NCI-H2081 treated with DMSO at 0.1 percent for 48 hours (cell line): Measurements from ENCODE around the gene LDHD.

Experiments
- DNase-seq: peaks from one replicate; lab custom pipeline; 2025; lab: John Stamatoyannopoulos, UW

The LDHD gene

DNA sequence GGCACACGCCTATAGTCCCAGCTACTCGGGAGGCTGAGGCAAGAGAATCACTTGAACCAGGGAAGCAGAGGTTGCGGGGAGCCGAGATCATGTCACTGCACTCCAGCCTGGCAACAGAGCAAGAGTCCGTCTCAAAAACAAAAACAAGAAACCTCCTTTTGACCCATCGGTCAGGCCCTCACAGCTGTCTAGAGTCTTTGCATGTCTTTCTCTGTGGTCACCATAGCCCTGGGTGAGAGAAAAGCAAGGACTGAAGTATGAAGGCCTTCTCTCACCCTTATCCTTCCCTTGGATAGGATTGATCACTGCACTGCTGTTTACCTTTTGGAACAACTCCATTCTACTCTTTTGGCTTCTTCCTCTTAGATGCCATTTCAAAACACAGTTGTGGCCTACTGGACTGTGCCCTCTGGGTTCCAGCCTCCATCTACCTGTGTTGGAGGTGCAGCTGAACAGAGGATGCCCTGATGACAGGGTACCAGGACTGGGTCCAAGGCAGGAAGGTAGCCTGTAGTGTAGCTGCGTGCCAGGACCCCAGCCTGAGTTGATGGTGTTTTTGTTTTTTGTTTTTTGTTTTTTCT lies 37.1 kb downstream of the LDHD start:
- DNase-seq = no peak

DNA sequence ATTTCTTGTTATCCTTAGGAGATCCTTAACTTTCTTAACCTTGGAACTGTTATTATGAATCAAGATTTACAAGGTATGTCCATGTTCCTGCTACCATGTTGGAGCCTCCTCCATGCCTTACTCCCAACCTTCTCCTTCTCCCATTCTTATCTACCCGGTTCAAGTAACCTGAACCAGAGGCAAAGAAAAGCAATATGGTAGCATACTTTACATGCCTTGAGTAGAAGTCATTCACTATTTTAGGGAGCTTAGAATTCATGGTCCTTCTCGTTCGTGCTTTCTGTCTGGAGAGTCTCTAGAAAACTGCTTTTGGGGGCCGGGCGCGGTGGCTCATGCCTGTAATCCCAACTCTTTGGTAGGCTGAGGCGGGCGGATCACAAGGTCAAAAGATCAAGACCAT lies 37.7 kb downstream of the LDHD start:
- no peak for DNase-seq

DNA sequence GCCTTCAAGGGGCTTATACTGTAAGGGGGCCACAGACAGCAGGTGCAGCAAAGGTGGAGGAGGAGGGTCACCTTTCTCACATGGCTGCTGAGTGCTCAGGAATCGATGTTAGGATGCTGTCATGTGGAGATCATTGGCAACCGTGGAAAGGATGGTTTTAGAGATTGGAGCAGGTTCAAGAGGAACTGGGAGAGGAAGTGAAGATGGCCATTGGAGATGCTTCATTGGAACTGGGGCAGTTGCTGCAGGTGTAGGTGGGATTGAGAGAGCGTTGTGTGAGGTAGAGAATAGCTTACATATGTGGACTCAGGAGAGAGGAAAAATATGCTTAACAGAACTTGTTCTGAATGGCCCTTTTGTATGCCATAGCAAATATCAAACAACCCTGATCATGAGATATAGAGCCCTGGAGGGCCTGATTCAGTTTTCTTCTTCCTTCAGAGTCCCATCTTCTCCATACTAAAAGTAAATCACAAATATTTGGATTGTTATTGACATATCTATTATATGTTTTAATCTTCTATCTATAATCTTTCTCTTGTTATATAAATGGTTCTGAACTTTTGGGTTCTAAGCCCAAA lies 40.8 kb downstream of the LDHD start:
- no peak for DNase-seq

DNA sequence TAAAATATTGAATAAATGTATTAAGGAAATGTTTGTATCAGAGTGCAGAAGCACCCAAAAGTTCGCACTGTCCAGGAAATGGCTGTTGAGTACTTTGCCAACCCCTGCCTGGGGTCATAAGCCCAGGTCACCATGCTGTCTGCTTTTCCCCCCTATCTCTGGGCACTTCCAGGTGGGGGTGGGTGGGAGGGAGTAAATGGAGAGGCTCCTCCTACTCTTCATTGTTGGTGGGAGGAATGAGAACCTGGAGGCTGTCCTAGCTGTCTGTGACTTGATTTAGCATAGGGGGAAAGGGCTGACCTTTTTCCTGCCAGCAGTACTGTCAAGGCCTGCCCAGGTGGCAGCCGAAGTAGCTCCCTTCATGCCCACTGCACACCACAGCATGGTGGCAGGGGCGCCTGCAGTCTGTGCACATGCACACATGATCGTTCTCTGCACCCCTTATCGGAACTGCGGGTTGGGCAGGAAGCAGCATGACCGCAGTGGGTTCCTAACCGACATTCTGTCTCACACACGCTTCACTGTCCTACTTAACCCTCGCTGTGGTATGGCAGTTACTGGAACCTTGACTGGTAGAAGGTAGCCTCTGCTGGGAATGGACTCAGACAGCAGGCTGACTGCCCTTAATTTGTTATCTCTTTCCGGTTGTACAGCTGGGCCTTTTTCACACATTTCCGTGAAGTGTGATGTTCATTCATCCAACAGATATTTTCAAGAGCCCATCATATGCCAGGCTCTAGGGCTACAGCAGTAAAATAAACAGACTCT lies 41.5 kb downstream of the LDHD start:
- no peak for DNase-seq

DNA sequence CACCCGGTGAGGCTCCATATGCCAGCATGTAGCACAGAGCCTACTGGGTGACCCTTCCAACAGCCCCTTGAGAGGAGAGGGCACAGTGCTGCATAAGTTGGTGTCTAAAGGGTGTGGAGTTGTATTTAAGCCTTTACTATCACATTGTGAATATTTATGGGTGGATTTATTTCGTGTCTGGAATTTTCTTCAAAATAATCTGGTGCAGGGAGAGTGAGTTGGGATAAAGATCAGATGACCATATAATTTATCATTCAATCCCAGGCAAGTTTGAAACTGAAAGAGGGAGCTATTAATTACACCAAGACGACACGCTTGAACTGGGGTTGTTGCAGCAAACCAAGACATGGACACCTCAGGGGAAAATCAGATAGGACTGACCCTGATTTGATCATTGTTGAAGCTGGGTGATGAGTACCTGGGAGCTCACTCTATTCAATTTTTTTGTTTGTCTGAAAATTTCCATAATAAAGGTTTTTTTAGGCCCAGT lies 42.2 kb downstream of the LDHD start:
- DNase-seq = no peak

DNA sequence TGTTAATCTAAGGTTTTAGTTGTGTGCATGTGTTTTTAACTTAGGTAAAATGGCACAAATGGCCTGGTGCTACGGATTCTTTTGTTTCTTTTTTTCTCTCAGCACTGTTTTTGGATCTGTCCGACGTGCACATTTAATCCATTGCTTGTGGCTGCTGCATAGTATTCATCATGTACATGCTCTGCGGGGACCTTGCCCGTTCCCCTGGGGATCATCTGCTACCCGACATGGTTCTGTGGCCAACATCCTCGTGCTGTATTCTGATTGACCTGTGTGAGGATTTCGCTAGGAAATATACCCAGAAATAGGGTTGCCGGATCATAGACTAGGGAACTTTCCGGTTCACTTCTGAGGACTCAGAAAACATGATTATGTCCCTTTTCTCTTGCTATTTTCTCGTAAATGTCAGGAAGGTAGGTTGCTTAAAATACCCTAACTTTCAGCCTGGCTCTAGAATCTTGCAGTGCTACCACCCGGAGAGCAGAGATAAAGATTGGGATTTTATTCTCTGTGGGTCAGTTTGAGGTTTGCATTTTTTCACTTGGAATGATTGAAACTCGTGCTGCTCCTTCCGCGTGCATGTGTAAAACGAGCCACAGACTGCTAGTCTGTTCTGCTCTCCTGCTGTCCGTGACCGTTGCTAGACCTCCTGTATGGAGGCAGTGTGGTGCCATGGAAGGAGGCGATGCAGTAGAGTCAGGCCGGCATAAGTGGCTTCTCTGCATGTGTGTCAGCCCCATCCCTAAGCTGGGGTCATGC lies 42.9 kb downstream of the LDHD start:
- DNase-seq = no peak

DNA sequence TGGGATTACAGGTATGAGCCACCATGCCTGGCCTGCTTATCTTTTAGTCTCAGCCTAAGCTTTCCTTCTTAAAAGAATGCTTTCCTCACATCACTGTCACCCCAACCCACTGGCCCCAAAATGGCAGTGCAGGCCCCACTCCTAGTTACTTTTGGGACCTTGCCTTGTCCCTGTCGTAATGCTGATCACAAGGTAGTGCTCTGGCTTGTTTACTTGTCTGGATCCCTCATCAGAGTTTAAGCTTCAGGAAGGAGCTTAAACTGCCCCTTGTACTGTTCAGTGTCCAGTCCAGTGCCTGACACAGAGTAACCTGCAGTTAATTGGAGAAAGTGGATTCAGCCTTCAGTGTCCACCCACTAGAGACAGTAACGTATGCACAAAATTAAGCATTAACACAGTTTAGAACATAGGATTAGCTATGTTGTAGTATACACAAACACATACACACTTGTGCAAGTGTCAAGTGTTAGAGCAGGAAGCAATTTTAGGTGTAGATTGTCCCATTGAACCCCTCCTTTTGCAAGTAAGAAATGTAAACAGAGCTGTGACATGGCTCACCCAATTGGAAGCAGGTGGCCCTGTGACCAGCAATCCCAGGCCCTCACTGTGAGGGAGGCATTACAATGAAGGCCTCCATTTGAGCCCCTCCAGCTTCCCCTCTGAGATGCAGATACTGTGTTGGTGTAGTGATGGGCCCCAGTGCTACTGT lies 44.2 kb downstream of the LDHD start:
- no peak for DNase-seq

DNA sequence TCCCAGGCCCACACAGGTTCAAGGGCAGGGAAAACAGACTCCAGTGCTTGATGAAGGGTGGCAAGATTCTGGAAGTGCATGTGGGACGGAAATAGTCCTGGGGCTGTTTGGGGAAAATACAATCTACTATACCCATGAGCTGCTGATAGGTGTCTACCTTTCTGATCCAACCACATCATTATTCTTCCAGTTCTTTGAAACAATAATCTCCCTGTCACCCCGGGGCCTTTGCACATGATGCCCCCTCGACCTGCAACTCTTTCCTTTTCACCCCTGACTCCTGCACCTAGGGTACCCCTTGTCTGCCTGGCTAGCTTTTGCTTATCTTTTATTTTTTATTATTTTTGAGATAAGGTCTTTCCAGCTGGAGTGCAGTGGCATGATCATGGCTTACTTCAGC lies 45.0 kb downstream of the LDHD start:
- DNase-seq = no peak

DNA sequence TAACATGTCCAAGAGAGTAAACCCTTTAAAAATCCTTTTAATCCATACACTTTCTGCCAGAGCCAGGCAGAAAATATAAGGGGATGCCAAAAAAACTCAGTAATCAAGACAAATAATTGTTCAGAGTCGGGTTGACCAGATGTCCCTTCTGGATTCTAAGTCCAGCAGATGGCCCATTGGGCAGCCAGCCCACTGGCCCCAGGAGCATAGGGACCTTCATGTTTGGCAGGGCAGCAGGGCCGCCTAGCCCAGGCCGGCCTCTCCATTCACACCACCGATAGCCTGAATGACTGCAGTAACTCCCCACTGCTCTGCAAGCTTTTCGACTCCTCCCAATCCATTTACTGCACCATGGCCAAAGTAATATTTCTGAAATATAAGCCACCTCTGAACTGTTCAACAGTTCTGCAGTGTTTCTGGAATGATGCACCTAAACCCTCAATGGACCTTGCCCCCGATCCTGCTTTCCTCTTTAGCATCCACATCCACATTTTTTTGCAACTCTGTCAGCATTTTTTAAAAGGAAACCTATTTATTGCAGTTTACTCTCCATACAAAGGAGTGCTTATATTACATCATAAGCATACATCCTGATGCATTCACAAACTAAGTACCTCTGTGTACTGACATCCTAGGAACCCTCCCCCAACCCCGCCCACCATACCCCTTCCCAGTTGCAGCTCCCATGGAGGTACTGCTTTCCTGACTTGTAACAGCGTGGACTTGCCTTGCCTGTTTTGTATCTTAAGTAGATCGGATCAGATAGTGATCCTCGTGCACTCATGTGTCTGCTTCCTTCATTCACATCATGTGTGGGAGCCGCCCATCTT lies 46.4 kb downstream of the LDHD start:
- no peak for DNase-seq

DNA sequence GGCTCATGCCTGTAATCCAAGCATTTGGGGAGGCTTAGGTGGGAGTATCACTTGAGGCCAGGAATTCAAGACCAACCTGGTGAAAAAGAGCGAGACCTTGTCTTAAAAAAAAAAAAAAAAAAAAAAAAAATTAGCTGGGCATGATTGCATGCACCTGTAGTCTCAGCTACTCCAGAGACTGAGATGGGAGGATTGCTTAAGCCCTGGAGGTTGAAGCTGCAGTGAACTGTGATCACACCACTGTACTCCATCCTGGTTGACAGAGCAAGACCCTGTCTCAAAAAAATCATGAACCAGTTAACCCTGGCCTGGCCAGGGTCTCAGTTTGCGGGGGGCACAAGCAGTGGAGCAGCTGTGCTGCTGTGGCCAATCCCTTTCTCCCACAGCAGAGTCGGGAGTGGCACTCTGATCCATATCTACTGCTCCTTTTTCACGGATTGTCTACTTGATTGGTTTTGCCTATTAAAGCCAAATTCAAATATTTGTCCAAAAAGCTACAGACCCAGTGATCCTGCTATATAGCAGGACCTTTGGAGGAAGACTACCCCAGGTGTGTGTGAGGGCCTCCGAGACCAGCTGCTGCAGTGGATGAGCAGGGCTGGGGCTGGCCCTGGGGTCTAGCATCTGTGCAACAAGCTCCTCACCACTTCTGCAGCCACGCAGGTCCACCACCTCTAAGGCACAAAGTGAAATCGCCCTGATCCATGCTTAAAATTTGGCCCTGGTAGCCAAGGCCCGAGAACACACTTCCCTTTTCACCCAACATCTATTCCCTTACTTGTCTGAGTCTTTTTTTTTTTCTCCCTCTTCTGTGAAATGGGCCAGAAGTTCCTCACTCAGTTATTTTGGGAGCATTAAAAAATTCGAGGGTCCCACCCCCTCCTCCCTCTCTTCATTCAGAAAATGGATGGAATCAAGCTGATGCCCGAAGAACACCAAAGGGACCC lies 48.2 kb downstream of the LDHD start:
- no peak for DNase-seq

DNA sequence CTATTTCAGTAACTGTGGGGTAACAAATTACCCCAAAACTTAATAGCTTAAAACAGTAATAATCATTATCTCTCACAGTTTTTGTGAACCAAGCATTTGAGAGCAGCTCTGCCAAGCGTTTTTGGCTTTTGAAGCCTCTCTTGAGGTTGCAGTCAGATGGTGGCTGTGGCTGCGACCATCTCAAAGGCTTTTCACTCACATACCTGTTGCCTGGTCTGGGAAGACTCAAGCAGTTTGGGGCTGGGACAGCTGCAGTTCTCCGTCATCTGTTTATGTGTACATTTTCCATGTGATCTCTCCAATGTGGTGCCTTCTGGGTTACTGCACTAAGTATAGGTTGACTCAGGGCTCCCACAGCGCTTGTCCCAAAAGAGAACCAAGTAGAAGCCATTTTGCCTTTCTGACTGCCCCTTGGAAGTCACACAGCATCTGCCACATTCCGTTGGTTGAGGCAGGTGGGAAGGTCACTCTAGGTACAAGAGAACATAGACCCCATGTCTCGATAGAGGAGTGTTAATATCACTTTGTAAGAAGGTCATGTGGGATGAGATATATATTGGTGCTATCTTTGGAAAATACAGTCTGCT lies 49.6 kb downstream of the LDHD start:
- DNase-seq = no peak

DNA sequence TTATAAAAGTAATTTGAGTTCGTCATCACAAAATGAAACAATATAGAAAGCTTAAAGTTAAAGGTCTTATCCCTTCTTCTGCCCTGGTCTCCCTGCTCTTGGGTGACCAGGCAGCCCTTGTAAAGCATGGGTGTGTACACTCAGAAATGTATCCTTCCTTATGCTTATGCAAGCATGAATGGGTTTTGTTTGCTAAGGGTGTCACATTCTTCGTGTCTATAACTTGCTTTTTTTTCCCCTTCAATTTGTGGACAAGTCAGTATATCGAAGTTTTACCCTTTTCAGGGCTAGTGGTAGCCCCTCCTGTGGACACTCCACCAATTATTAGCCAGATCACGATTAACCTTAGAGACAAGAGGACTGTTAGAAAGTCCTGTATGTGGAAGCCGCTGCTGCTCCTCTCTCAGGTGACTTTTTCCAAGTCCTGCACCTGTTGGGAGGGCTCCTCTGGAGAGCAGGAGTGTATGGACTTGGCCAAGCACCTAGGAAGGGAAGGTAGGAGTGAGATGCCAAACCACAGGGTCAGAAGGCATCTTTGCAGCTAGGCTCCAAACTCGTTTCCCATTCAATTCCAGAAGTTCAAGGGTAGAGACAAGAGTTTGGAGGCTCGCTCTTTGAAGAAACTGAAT lies 50.9 kb downstream of the LDHD start:
- DNase-seq = no peak

DNA sequence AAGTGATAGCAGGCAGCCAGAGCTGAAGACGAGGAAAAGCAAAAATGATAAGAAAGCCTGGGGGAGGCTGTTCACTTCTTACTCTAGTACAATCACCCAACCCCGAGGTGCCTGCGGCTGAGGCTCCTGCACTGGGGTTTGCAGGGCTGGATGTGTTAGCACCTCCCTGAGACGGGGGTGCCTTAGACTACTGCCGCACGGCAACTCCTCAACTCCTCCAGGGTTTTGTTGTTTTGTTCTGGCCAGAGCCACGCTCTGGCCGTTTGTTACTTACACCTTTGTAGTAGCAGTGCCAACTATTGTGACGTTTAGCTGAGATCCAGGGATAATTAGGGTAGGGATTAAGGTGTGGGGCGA lies 51.5 kb downstream of the LDHD start:
- DNase-seq = no peak

DNA sequence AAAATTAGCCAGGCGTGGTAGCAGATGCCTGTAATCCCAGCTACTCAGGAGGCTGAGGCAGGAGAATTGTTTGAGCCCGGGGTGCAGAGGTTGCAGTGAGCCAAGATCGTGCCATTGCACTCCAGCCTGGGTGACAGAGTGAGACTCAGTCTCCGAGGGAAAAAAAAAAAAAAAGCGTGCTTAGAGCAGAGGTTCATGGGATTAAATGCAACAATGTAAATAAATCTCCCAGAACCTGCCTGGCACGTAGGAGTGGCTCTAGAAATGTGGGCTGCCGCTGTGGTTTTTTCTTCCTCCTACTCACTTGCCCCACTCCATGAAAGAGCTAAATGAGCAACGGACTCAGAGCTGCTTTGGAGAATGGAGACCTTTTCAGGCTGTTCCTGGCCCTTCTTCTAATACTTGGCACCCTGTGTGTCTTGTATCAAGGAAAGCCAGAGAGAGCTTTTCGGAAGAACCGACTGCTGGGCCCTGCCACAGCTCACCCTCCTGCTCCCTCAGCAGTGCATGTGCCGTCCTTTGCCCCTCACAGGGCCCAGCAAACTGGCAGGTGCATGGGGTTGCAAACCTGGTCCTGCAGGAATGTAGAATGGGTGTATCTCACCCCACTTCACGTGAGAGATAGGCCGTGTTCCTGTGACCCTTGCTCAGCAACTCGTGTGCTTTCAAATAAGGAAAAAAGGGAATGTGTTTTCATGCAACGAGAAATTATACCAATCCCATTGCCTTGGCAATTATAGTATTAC lies 52.0 kb downstream of the LDHD start:
- DNase-seq = no peak

DNA sequence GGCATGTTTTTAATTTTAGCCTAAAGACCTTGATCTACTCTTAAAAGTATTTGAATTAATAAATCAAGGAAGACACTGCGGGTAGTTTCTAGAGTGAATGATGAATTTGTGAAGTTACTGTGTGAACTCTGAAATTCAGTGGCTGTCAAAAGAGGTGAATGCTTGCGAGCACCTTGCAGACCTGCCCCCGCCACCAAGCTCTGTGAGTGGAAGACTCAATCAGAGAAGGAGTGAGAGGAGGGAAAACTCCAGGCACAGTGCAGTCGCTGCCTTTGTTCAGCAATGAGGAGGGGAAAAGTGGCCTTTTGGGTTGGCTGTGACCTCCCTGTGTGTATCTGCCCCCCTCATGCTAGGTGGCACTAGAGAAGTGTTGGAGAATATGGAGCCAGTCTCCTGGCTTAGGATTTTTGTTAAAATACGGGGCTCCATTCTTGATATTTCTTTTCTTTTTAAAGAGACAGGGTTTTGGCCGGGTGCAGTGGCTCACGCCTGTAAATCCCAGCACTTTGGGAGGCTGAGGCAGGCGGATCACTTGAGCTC lies 53.0 kb downstream of the LDHD start:
- DNase-seq = no peak

DNA sequence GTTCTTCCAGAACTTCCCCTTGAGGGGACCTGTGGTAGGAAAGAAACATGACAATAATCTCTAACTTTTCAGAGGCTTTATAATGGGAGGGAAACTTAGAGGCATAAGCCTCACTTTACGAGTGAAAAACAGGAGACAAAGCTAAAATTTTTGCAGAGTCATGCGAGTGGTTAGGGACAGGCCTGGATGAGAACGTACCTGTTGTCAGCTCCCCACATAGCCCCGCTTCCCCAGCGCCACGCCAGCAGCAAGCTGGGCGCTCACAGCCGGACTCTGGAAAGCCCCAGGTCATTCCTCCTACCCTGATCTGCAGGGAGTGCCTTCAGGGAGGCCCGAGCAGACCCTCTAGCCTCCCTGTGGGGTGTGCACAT lies 53.6 kb downstream of the LDHD start:
- DNase-seq = no peak

DNA sequence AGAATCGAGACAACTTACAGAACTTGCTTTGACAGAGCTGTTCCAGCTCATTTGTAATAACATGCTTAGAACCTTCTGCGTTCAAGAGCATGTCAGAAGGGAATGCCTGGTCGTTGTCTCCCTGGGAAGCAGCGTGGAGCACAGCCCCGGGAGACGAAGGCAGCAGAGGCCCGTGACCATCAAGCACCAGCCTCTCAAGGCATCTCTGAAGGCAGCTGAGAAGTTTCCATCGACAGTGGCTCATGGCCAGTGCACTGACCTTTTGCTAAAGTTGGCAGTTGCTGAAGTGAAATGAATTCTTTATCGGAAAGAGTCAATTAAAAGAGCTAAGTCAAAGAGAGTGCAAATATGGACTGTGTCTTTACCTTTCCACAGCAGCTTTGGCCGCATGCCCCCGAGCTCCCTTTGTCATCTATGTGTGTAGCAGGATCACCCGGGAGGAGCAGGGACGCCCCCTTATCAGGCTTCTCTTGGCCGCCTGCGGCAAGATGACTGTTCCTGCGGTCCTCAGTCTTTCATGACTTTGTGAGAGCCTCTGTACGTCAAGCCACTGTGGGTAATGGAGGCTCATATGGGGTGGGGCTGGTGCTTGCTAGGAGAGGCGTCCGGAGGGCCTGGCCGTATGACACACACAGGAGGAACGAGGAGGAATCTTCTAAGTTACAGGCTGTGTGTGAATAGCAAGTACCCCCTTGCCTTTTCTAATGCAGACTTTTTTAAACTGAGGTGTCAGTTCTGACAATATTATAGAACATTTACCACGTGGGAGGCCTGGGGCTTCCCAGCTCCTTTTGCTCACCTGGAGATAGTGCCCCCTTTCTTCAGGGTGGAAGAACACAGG lies 54.2 kb downstream of the LDHD start:
- DNase-seq = no peak
